ENCODE results near the gene CDH22.

CDH22 gene

DNA sequence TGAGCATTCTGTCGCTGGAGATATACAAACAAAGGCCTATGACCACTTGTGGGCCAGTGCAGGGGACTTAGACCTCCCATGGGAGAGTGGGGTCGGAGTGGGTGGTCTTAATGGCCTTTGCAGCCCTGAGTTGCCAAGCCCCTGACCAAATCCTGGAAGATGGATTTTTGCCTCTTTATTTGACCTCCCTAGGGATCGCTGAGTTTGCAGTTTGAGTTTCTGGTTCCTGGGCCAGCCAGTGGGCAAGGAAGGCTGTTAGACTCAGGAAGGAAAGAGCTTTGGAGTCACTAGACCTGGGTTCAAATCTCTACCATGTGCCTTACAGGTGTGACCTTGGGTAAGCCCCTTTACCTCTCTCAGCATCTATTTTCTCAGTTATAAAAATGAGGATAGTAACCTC, 96.0 kb downstream of the CDH22 start:
- Histone ChIP-seq H3K4me3 (ENCODE audit: severe bottlenecking) (no peak overlapping the region), H3K36me3 (ENCODE audit: low read depth) (no peaks in the 10 kb centered on the region), H3K9me3 (ENCODE audit: severe bottlenecking) (no peaks in the 10 kb centered on the region), H3K4me1 (ENCODE audit: insufficient read depth, poor library complexity, severe bottlenecking) (peaks cover 3% of the 10 kb centered on the region), H3K27ac (ENCODE audit: poor library complexity, severe bottlenecking) (no peak overlapping the region), H3K27me3 (ENCODE audit: insufficient read depth, poor library complexity, severe bottlenecking) (no peaks in the 10 kb centered on the region)
- ATAC-seq (ENCODE audit: low read depth) (no peak), DNase-seq (ENCODE audit: low spot score) (no peak)
- no peak for TF ChIP-seq CTCF (IDR thresholded peaks at IDR 0.05; ENCODE audit: poor library complexity, severe bottlenecking)

DNA sequence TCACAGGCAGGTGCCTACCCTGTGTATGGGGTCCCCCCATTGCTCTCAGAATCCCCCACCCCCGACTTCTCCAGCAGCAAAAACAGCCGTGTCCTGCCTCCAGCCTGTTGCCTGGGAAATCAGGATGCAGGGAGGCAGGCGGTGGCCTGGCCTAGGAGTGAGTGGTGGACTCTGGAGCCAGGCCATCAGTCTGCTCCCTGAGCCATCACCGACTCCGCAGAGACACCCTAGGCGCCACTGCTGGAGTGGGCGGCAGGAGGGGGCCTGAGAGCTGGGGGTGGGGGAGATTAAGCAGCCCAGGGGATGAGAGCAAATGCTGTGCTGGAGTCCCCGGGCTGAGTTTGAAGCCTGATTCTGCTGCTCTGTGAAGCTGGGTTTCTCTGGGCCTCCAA, 97.0 kb downstream of the CDH22 start:
- no peak for DNase-seq (ENCODE audit: low spot score)
- Histone ChIP-seq H3K27me3 (ENCODE audit: insufficient read depth, poor library complexity, severe bottlenecking) (no peaks in the 10 kb centered on the region), H3K27ac (ENCODE audit: poor library complexity, severe bottlenecking) (no peak overlapping the region), H3K9me3 (ENCODE audit: severe bottlenecking) (no peaks in the 10 kb centered on the region), H3K36me3 (ENCODE audit: low read depth) (no peaks in the 10 kb centered on the region), H3K4me1 (ENCODE audit: insufficient read depth, poor library complexity, severe bottlenecking) (peaks cover 3% of the 10 kb centered on the region), H3K4me3 (ENCODE audit: severe bottlenecking) (no peak overlapping the region)
- ATAC-seq (ENCODE audit: low read depth), result no peak
- TF ChIP-seq CTCF (IDR thresholded peaks at IDR 0.05; ENCODE audit: poor library complexity, severe bottlenecking), result no peak

- Histone ChIP-seq H3K9me3 (ENCODE audit: severe bottlenecking) (no peaks in the 10 kb centered on the region), H3K4me1 (ENCODE audit: insufficient read depth, poor library complexity, severe bottlenecking) (peaks cover 3% of the 10 kb centered on the region), H3K27ac (ENCODE audit: poor library complexity, severe bottlenecking) (no peak overlapping the region), H3K36me3 (ENCODE audit: low read depth) (no peaks in the 10 kb centered on the region), H3K27me3 (ENCODE audit: insufficient read depth, poor library complexity, severe bottlenecking) (no peaks in the 10 kb centered on the region), H3K4me3 (ENCODE audit: severe bottlenecking) (no peak overlapping the region)
- TF ChIP-seq CTCF (IDR thresholded peaks at IDR 0.05; ENCODE audit: poor library complexity, severe bottlenecking), result no peak
- no peak for ATAC-seq (ENCODE audit: low read depth)
- DNase-seq (ENCODE audit: low spot score), result peak; percentile 64
Measured at GRCh38 chr20:46210672-46211330, 97.5 kb downstream of the CDH22 start.

GRCh38 chr20:46209930-46210671, 98.2 kb downstream of the CDH22 start:
- no peak for DNase-seq (ENCODE audit: low spot score)

More at GRCh38 chr20:46209930-46210671, 98.2 kb downstream of the CDH22 start:
- no peak for ATAC-seq (ENCODE audit: low read depth)
- no peak for TF ChIP-seq CTCF (IDR thresholded peaks at IDR 0.05; ENCODE audit: poor library complexity, severe bottlenecking)
- Histone ChIP-seq H3K9me3 (ENCODE audit: severe bottlenecking) (no peaks in the 10 kb centered on the region), H3K27me3 (ENCODE audit: insufficient read depth, poor library complexity, severe bottlenecking) (no peaks in the 10 kb centered on the region), H3K27ac (ENCODE audit: poor library complexity, severe bottlenecking) (no peak overlapping the region), H3K4me3 (ENCODE audit: severe bottlenecking) (no peak overlapping the region), H3K36me3 (ENCODE audit: low read depth) (no peaks in the 10 kb centered on the region), H3K4me1 (ENCODE audit: insufficient read depth, poor library complexity, severe bottlenecking) (peaks cover 3% of the 10 kb centered on the region)
